ENCODE results near the gene IKZF3.

DNA sequence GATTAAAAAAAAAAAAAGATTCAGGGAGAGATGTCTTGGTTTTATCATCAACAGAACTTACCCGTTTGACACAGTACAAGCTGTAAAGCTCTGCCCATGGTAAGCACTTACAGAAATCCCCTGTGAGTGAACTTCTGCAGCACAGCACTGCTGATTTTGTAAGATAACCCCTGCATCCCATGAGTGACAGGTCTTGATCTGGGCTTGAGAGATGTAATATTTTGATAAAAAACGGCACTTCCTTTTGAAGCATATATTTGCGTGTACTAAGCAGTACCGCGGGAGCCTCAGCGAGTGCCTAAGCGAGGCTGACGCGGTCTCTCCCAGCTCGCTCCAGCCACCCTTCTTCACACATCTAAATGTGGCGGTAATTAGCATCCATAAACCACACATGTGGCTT lies 50.5 kb downstream of the IKZF3 start:
- TF ChIP-seq, protein P1, sequence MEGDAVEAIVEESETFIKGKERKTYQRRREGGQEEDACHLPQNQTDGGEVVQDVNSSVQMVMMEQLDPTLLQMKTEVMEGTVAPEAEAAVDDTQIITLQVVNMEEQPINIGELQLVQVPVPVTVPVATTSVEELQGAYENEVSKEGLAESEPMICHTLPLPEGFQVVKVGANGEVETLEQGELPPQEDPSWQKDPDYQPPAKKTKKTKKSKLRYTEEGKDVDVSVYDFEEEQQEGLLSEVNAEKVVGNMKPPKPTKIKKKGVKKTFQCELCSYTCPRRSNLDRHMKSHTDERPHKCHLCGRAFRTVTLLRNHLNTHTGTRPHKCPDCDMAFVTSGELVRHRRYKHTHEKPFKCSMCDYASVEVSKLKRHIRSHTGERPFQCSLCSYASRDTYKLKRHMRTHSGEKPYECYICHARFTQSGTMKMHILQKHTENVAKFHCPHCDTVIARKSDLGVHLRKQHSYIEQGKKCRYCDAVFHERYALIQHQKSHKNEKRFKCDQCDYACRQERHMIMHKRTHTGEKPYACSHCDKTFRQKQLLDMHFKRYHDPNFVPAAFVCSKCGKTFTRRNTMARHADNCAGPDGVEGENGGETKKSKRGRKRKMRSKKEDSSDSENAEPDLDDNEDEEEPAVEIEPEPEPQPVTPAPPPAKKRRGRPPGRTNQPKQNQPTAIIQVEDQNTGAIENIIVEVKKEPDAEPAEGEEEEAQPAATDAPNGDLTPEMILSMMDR (IDR thresholded peaks at IDR 0.05), result no peak
- TF ChIP-seq EP300 (IDR thresholded peaks at IDR 0.05), result no peak

Measured in suprapubic skin (tissue), 3 donors.